ENCODE results near the gene BCAS3.

The BCAS3 gene

GRCh38 chr17:60939318-60939717 is 261.7 kb downstream of the BCAS3 start:
- no peaks in the 10 kb centered on the region for H3K36me3 ChIP-seq (ENCODE audit: control insufficient read depth, insufficient read depth, low read length)
- no peaks in the 10 kb centered on the region for H3K27me3 ChIP-seq (ENCODE audit: control insufficient read depth, insufficient read depth, low read length)
- no peak overlapping the region for H3K27ac ChIP-seq (ENCODE audit: low read depth, low read length)
- H3K4me3 ChIP-seq (ENCODE audit: low read length): no peak overlapping the region
- H3K9ac ChIP-seq (ENCODE audit: low read length): no peak overlapping the region
- H3K4me1 ChIP-seq (ENCODE audit: control insufficient read depth, insufficient read depth, low read length): no peaks in the 10 kb centered on the region

DNA sequence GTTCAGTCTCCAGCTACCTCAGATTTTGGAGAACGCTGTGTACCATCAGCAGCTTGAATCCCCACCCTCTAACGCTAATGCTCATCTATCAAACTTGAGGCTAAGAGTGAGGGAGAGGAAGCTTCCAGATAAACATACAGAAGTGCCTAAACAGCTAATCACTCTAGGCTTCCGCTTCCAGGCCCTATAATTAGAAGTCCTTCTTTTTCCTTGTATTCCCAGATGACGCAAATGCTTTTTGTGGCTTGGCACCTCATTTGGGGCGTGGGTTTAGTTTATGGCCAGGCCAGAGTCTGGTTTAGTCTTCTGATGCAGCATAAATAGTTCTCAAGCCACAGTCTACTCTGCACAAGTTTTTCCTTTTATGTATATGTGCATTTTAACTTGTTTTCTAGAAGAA is 263.4 kb downstream of the BCAS3 start:
- Histone ChIP-seq H3K27ac (ENCODE audit: low read depth, low read length) (no peak overlapping the region), H3K9ac (ENCODE audit: low read length) (no peak overlapping the region), H3K36me3 (ENCODE audit: control insufficient read depth, insufficient read depth, low read length) (no peaks in the 10 kb centered on the region), H3K27me3 (ENCODE audit: control insufficient read depth, insufficient read depth, low read length) (no peaks in the 10 kb centered on the region), H3K4me1 (ENCODE audit: control insufficient read depth, insufficient read depth, low read length) (no peaks in the 10 kb centered on the region), H3K4me3 (ENCODE audit: low read length) (no peak overlapping the region)

- Histone ChIP-seq H3K4me1 (ENCODE audit: control insufficient read depth, insufficient read depth, low read length) (no peaks in the 10 kb centered on the region), H3K27ac (ENCODE audit: low read depth, low read length) (no peak overlapping the region), H3K4me3 (ENCODE audit: low read length) (no peak overlapping the region), H3K9ac (ENCODE audit: low read length) (no peak overlapping the region), H3K27me3 (ENCODE audit: control insufficient read depth, insufficient read depth, low read length) (no peaks in the 10 kb centered on the region), H3K36me3 (ENCODE audit: control insufficient read depth, insufficient read depth, low read length) (no peaks in the 10 kb centered on the region)
Observed at GRCh38 chr17:60941571-60941970, 263.9 kb downstream of the BCAS3 start.

DNA sequence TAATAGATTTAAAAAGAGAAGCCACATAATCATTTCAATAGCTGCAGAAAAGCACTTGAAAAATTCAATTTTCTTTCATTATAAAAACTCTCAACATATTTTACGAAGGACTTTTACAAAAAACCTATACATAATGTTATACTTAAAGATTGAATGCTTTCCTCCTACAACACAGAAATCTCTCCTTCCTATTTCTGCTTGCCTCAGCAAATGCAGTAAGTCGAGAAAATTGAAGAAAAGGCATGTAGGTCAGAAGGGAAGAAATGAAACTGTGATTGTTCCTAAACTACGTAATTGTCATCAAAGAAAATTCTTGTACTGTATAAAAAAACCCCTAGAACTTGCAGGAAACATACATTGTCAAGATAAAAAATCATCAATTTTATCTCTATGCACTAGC is 267.1 kb downstream of the BCAS3 start:
- no peak overlapping the region for H3K27ac ChIP-seq (ENCODE audit: low read depth, low read length)
- H3K4me3 ChIP-seq (ENCODE audit: low read length): no peak overlapping the region
- H3K9ac ChIP-seq (ENCODE audit: low read length): no peak overlapping the region
- H3K36me3 ChIP-seq (ENCODE audit: control insufficient read depth, insufficient read depth, low read length): no peaks in the 10 kb centered on the region
- no peaks in the 10 kb centered on the region for H3K4me1 ChIP-seq (ENCODE audit: control insufficient read depth, insufficient read depth, low read length)
- H3K27me3 ChIP-seq (ENCODE audit: control insufficient read depth, insufficient read depth, low read length): no peaks in the 10 kb centered on the region

DNA sequence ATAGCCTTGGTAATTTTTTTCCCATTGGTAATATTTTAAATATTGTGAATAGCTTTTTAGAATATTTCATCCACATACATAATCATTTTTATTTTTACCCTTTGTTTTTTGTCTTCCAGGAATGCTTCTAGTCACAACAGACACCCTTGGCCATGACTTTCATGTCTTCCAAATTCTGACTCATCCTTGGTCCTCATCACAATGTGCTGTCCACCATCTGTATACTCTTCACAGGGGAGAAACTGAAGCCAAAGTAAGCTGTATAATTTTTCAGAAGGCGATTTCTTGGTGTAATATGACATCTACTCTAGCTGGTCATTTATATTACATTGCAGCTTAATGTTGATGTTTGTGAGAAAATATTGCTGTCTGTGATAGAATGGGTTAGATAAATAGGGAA is 269.4 kb downstream of the BCAS3 start:
- Histone ChIP-seq H3K4me1 (ENCODE audit: control insufficient read depth, insufficient read depth, low read length) (no peaks in the 10 kb centered on the region), H3K9ac (ENCODE audit: low read length) (no peak overlapping the region), H3K27ac (ENCODE audit: low read depth, low read length) (no peak overlapping the region), H3K4me3 (ENCODE audit: low read length) (no peak overlapping the region), H3K27me3 (ENCODE audit: control insufficient read depth, insufficient read depth, low read length) (no peaks in the 10 kb centered on the region), H3K36me3 (ENCODE audit: control insufficient read depth, insufficient read depth, low read length) (no peaks in the 10 kb centered on the region)

GRCh38 chr17:60947543-60947942 is 269.9 kb downstream of the BCAS3 start:
- H3K4me1 ChIP-seq (ENCODE audit: control insufficient read depth, insufficient read depth, low read length): no peaks in the 10 kb centered on the region
- no peaks in the 10 kb centered on the region for H3K27me3 ChIP-seq (ENCODE audit: control insufficient read depth, insufficient read depth, low read length)
- H3K36me3 ChIP-seq (ENCODE audit: control insufficient read depth, insufficient read depth, low read length): no peaks in the 10 kb centered on the region
- H3K9ac ChIP-seq (ENCODE audit: low read length): no peak overlapping the region
- H3K4me3 ChIP-seq (ENCODE audit: low read length): no peak overlapping the region
- no peak overlapping the region for H3K27ac ChIP-seq (ENCODE audit: low read depth, low read length)

GRCh38 chr17:60952747-60953146 is 275.1 kb downstream of the BCAS3 start:
- no peak overlapping the region for H3K4me3 ChIP-seq (ENCODE audit: low read length)
- H3K36me3 ChIP-seq (ENCODE audit: control insufficient read depth, insufficient read depth, low read length): no peaks in the 10 kb centered on the region
- no peaks in the 10 kb centered on the region for H3K4me1 ChIP-seq (ENCODE audit: control insufficient read depth, insufficient read depth, low read length)
- H3K27me3 ChIP-seq (ENCODE audit: control insufficient read depth, insufficient read depth, low read length): no peaks in the 10 kb centered on the region
- no peak overlapping the region for H3K27ac ChIP-seq (ENCODE audit: low read depth, low read length)
- H3K9ac ChIP-seq (ENCODE audit: low read length): no peak overlapping the region

DNA sequence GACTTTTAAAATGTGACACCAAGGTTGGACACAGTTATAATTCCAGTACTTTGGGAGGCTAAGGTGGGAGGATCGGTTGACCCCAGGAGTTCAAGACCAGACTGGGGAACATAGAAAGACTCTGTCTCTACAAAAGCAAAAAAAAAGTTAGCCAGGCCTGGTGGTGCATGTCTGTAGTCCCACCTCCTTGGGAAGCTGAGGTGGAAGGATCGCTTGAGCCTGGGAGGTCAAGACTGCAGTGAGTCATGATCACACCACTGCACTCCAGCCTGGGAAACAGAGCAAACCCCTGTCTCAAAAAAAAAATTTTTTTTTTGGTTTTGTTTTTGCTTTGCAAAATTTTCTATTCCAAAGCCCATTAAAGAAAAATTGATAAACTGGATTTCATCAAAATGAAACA is 281.4 kb downstream of the BCAS3 start:
- Histone ChIP-seq H3K27me3 (ENCODE audit: control insufficient read depth, insufficient read depth, low read length) (no peaks in the 10 kb centered on the region), H3K27ac (ENCODE audit: low read depth, low read length) (no peak overlapping the region), H3K9ac (ENCODE audit: low read length) (no peak overlapping the region)

DNA sequence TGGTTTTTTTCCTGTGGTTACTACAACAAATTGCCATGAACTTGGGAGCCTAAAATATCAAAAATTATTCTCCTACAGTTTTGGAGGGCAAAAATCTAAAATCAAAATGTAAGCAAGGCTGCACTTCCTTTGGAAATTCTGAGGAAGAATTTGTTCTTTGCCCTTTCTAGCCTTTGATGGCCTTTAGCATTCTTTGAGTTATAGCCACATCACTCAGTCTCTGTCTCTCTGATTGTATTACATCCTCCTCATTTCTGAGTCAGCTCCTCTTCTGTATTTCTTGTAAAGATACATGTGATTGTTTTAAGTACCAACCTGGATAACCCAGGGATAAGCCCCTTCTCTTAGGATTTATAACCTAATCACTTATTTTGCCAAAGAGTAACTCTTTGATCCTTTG is 282.0 kb downstream of the BCAS3 start:
- no peaks in the 10 kb centered on the region for H3K4me1 ChIP-seq (ENCODE audit: control insufficient read depth, insufficient read depth, low read length)
- H3K27me3 ChIP-seq (ENCODE audit: control insufficient read depth, insufficient read depth, low read length): no peaks in the 10 kb centered on the region
- H3K27ac ChIP-seq (ENCODE audit: low read depth, low read length): no peak overlapping the region
- no peaks in the 10 kb centered on the region for H3K36me3 ChIP-seq (ENCODE audit: control insufficient read depth, insufficient read depth, low read length)
- H3K4me3 ChIP-seq (ENCODE audit: low read length): no peak overlapping the region
- H3K9ac ChIP-seq (ENCODE audit: low read length): no peak overlapping the region

More for the DNA sequence above, 281.4 kb downstream of the BCAS3 start:
- Histone ChIP-seq H3K4me3 (ENCODE audit: low read length) (no peak overlapping the region), H3K4me1 (ENCODE audit: control insufficient read depth, insufficient read depth, low read length) (no peaks in the 10 kb centered on the region), H3K36me3 (ENCODE audit: control insufficient read depth, insufficient read depth, low read length) (no peaks in the 10 kb centered on the region)

- Histone ChIP-seq H3K4me3 (ENCODE audit: low read length) (no peak overlapping the region), H3K9ac (ENCODE audit: low read length) (no peak overlapping the region), H3K36me3 (ENCODE audit: control insufficient read depth, insufficient read depth, low read length) (no peaks in the 10 kb centered on the region), H3K27ac (ENCODE audit: low read depth, low read length) (no peak overlapping the region), H3K27me3 (ENCODE audit: control insufficient read depth, insufficient read depth, low read length) (no peaks in the 10 kb centered on the region), H3K4me1 (ENCODE audit: control insufficient read depth, insufficient read depth, low read length) (no peaks in the 10 kb centered on the region)
Observed at GRCh38 chr17:60960398-60961065, 282.9 kb downstream of the BCAS3 start.

GRCh38 chr17:60964160-60964559 is 286.5 kb downstream of the BCAS3 start:
- H3K36me3 ChIP-seq (ENCODE audit: control insufficient read depth, insufficient read depth, low read length): no peaks in the 10 kb centered on the region
- H3K4me1 ChIP-seq (ENCODE audit: control insufficient read depth, insufficient read depth, low read length): no peaks in the 10 kb centered on the region
- no peak overlapping the region for H3K4me3 ChIP-seq (ENCODE audit: low read length)
- H3K27ac ChIP-seq (ENCODE audit: low read depth, low read length): no peak overlapping the region
- H3K9ac ChIP-seq (ENCODE audit: low read length): no peak overlapping the region
- no peaks in the 10 kb centered on the region for H3K27me3 ChIP-seq (ENCODE audit: control insufficient read depth, insufficient read depth, low read length)

DNA sequence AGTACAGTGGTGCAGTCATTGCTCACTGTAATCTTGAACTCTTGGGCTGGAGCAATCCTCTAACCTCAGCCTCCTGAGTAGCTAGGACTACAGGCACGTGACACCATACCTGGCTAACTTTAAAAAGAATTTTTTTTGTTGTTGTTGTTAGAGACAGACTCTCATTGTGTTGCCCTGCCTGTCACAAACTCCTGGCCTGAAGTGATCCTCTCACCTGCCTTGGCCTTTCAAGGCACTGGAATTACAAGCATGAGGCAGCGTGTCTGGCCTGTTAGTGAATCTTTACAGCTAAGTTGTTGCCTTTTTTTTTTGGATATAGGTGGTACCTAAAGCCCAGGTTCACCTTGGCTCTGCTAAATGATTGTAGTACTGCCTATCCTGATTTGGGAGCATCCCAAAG is 290.6 kb downstream of the BCAS3 start:
- Histone ChIP-seq H3K27me3 (ENCODE audit: control insufficient read depth, insufficient read depth, low read length) (no peaks in the 10 kb centered on the region), H3K9ac (ENCODE audit: low read length) (no peak overlapping the region), H3K4me3 (ENCODE audit: low read length) (no peak overlapping the region), H3K36me3 (ENCODE audit: control insufficient read depth, insufficient read depth, low read length) (no peaks in the 10 kb centered on the region), H3K4me1 (ENCODE audit: control insufficient read depth, insufficient read depth, low read length) (no peaks in the 10 kb centered on the region), H3K27ac (ENCODE audit: low read depth, low read length) (no peak overlapping the region)

DNA sequence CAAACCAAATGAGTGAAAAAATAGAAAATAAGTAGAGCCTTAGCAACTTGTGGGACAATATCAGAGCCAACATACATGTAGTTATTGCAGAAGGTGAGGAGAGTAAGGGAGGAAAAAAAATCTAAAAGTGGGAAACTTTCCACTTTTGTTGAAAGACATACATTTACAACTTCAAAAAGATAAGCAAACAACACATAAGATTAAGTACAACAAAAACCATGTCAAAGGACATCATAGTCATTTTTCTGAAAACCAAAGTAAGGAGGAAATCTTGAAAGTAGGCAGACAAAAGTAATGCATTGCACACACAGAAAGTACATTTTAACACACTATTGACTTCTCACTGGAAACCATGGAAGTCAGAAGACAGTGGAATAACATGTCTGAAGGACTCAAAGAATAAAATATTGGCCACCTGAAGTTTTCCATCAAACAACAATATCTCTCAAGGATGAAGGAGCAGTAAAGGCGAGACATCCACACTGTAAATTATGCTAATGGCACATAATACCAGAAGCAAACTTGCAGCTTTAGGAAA is 291.9 kb downstream of the BCAS3 start:
- Histone ChIP-seq H3K4me3 (ENCODE audit: low read length) (no peak overlapping the region), H3K36me3 (ENCODE audit: control insufficient read depth, insufficient read depth, low read length) (no peaks in the 10 kb centered on the region), H3K4me1 (ENCODE audit: control insufficient read depth, insufficient read depth, low read length) (no peaks in the 10 kb centered on the region), H3K27ac (ENCODE audit: low read depth, low read length) (no peak overlapping the region), H3K9ac (ENCODE audit: low read length) (no peak overlapping the region), H3K27me3 (ENCODE audit: control insufficient read depth, insufficient read depth, low read length) (no peaks in the 10 kb centered on the region)

Data from rectal smooth muscle tissue (tissue), 1 donor.